Measurements from ENCODE around the gene TEX10. TPM values are rescaled to one million over a fixed set of nuclear protein-coding genes. Genes with fewer than 3 reads are reported as not detected.

TEX10 gene
- total RNA-seq, 1 donor = 41.6 TPM

- H3K4me3 ChIP-seq (ENCODE audit: low read depth, low read length) = no peak overlapping the region
- no peak for DNase-seq (ENCODE audit: low read depth)
- no peak for TF ChIP-seq CTCF (IDR thresholded peaks at IDR 0.05; ENCODE audit: insufficient read depth, low read length)
Observed at GRCh38 chr9:100287186-100287585, 65.6 kb downstream of the TEX10 start.

GRCh38 chr9:100286257-100286656, 66.5 kb downstream of the TEX10 start:
- DNase-seq (ENCODE audit: low read depth) = no peak
- no peak for TF ChIP-seq CTCF (IDR thresholded peaks at IDR 0.05; ENCODE audit: insufficient read depth, low read length)
- H3K4me3 ChIP-seq (ENCODE audit: low read depth, low read length) = no peak overlapping the region

- H3K4me3 ChIP-seq (ENCODE audit: low read depth, low read length) = no peak overlapping the region
- TF ChIP-seq CTCF (IDR thresholded peaks at IDR 0.05; ENCODE audit: insufficient read depth, low read length) = no peak
- DNase-seq (ENCODE audit: low read depth) = no peak
Observed at GRCh38 chr9:100285601-100286000, 67.1 kb downstream of the TEX10 start.

- DNase-seq (ENCODE audit: low read depth) = no peak
- no peak overlapping the region for H3K4me3 ChIP-seq (ENCODE audit: low read depth, low read length)
- TF ChIP-seq CTCF (IDR thresholded peaks at IDR 0.05; ENCODE audit: insufficient read depth, low read length) = no peak
Observed at GRCh38 chr9:100285080-100285479, 67.7 kb downstream of the TEX10 start.

GRCh38 chr9:100284247-100284646, 68.5 kb downstream of the TEX10 start:
- TF ChIP-seq CTCF (IDR thresholded peaks at IDR 0.05; ENCODE audit: insufficient read depth, low read length) = no peak
- H3K4me3 ChIP-seq (ENCODE audit: low read depth, low read length) = no peak overlapping the region
- DNase-seq (ENCODE audit: low read depth) = no peak

- H3K4me3 ChIP-seq (ENCODE audit: low read depth, low read length) = no peak overlapping the region
- DNase-seq (ENCODE audit: low read depth) = no peak
- TF ChIP-seq CTCF (IDR thresholded peaks at IDR 0.05; ENCODE audit: insufficient read depth, low read length) = no peak
Observed at GRCh38 chr9:100282388-100282719, 70.4 kb downstream of the TEX10 start.

- no peak for TF ChIP-seq CTCF (IDR thresholded peaks at IDR 0.05; ENCODE audit: insufficient read depth, low read length)
- DNase-seq (ENCODE audit: low read depth) = no peak
- H3K4me3 ChIP-seq (ENCODE audit: low read depth, low read length) = no peak overlapping the region
Observed at GRCh38 chr9:100281676-100282387, 70.9 kb downstream of the TEX10 start.
